Heart right ventricle (tissue), 16 donors: ENCODE measurements around the gene MYH16. TPM values are rescaled to one million over a fixed set of nuclear protein-coding genes. Genes with fewer than 3 reads are reported as not detected.

ENCODE experiments used
- ATAC-seq, 8 donors: fragments of 200-7000 bp; cut with Tn5 transposase; one replicate each; pipeline ENCODE4 v1.9.1; 2020; ENCODE audit warnings: mild to moderate bottlenecking in 8 of 8, moderate library complexity in 8 of 8, moderate number of reproducible peaks in 1 of 8
- DNase-seq, 2 donors: peaks; one replicate each; pipeline ENCODE4 v3.0.0-alpha.2; 2020
- H3K27ac ChIP-seq, 10 donors: fragments of 200-600 bp; sonication (generic) in 2 of 10; one replicate each; pipeline versions ENCODE4 v1.5.0 to v1.8.0; 2020 to 2022; ENCODE audit warnings: mild to moderate bottlenecking in 3 of 10
- H3K27me3 ChIP-seq, 7 donors: fragments of 200-600 bp; one replicate each; pipeline ENCODE4 v1.8.0; 2021 to 2022; ENCODE audit warnings: mild to moderate bottlenecking in 2 of 7
- H3K36me3 ChIP-seq, 9 donors: fragments of 200-600 bp; sonication (generic) in 1 of 9; one replicate each; pipeline versions ENCODE4 v1.5.0 to v1.8.0; 2020 to 2022; ENCODE audit warnings: mild to moderate bottlenecking in 2 of 9
- H3K4me1 ChIP-seq, 9 donors: fragments of 200-600 bp; sonication (generic) in 1 of 9; one replicate each; pipeline versions ENCODE4 v1.5.0 to v1.8.0; 2020 to 2022; ENCODE audit warnings: mild to moderate bottlenecking in 4 of 9
- H3K4me3 ChIP-seq, 10 donors: fragments of 200-600 bp; sonication (generic) in 2 of 10; one replicate each; pipeline versions ENCODE4 v1.5.0 to v1.8.0; 2020 to 2022; ENCODE audit warnings: mild to moderate bottlenecking in 7 of 10, moderate library complexity in 2 of 10
- H3K9me3 ChIP-seq, 11 donors: fragments of 200-600 bp in 10 of 11; sonication (generic) in 2 of 11; one replicate each; pipeline versions ENCODE4 v1.5.0 to v1.8.0; 2013 to 2022; ENCODE audit warnings: mild to moderate bottlenecking in 2 of 11, control low read depth in 1 of 11, moderate library complexity in 1 of 11
- WGBS, 2 donors: extraction: QIAGEN DNeasy Blood & Tissue Kit; methylation state at CpG; one replicate each; pipeline ENCODE4 v1.1.7; 2013; ENCODE audit warnings: inconsistent platforms in 1 of 2; 5-methylcytosine and 5-hydroxymethylcytosine counted together
- intact Hi-C, 10 donors: fragments of 100-400 bp; cut with DNase I; formaldehyde crosslinking; loops; one replicate each; pipeline versions ENCODE4 v1.11.1 to v1.14.2; 2022
- polyA plus RNA-seq, 2 donors: library from polyadenylated mRNA; stranded (reverse); fragments of 200-250 nt; gene quantifications; one replicate each; pipeline ENCODE4 v1.2.3, GENCODE V29; 2013
- total RNA-seq, 10 donors: library from RNA; stranded (reverse); fragmentation: NEBNext Ultra II Directional in 3 of 10; extraction: Animal tissue kit (Norgen Biotek cat#: 25700) in 3 of 10; gene quantifications; one replicate each; pipeline versions ENCODE4 v1.2.1 to v1.2.4, GENCODE V29; 2021 to 2023
- TF ChIP-seq, protein P1 (sequence below), 9 donors: fragments of 200-600 bp; sonication (generic) in 2 of 9; IDR thresholded peaks; one replicate each; pipeline versions ENCODE4 v1.5.0 to v1.8.0; 2021 to 2022; ENCODE audit warnings: antibody characterized with exemption in 9 of 9, mild to moderate bottlenecking in 5 of 9, moderate library complexity in 1 of 9
- donor health status: Arrhythmogenic right ventricular cardiomyopathy.
- donor health status: ischemic (EF 13 %, LVEDD 7.1; RV severe dilation, severe dysfunction).
- donor health status: healthy with polysubstance abuse.
- donor health status: DM: no; HTN: yes; CAD: no.
- donor health status: DM: no; HTN: no; CAD: no.
- donor health status: ischemic (EF 25% LVEDD 6.9; RV normal size, moderate dysfunction).
- donor health status: ischemic (EF 25% LVEDD 5.7; RV mildly dilated, moderate dysfunction).
- donor health status: healthy.
- donor health status: DM: yes; HTN: yes; CAD: no.
- donor health status: Ischemic cardiomyopathy.
- donor health status: ischemic (EF 35%, LVEDD 5.7; RV mildly dilated, moderate dysfunction).
- donor health status: nonischemic (EF 11% LVEDD 7.7; RV severe dilation, severe dysfunction).
- donor health status: DM: yes; HTN: yes; CAD: no.
- donor health status: PGD.
- donor health status: ischemic (EF 29% LVEDD 5.4; RV normal size, mild dysfunction).
- donor health status: nonischemic (EF 23%, LVEDD 6.1; RV moderate dilation, normal function).

MYH16 gene
- total and polyA plus RNA-seq, 12 donors = not detected

DNA sequence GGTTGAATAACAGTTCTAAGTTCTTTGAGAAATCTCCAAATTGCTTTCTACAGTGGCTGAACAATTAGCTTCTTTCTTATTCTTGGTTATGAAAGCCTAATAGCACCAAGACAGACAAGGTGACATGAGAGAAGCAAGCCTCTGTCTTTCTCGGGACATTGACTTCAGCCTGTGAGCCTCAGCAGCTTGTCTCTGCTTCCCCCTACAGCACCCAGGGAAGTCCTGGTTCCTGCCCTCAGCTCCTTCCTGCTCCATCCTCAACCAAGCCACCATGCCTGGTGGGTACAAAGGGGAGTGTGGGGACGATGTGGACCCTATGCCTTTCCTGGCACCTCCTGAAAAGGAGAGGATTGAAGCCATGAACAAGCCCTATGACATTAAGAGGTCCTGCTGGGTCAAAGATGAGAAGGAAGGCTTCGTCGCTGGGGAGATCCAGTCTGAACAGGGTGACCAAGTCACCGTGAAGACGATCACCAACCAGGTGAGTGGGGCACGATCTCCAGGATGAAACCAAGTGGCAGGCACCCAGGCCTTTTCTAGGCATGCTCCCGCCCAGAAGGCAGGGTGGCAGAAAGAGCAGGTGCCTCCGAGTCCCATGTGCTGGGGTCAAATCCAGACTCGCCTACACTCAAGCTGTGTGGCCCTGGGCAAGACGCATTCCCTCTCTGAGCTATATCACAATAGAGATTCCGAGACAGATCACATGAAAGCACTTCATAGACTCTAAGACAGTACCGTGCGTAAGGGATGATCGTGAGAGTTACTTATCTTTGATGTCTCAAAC, 33.9 kb upstream of the MYH16 start:
- intact Hi-C loops = no loop called here
- Histone ChIP-seq H3K4me3 (no peak overlapping the region), H3K27me3 (peaks cover 0 to 18% (median 0%) of the 10 kb centered on the region in 7 donors), H3K27ac (no peak overlapping the region), H3K36me3 (no peaks in the 10 kb centered on the region), H3K4me1 (no peaks in the 10 kb centered on the region), H3K9me3 (peaks cover 0 to 14% (median 0%) of the 10 kb centered on the region in 11 donors)
- ATAC-seq = no peak
- TF ChIP-seq, protein P1, sequence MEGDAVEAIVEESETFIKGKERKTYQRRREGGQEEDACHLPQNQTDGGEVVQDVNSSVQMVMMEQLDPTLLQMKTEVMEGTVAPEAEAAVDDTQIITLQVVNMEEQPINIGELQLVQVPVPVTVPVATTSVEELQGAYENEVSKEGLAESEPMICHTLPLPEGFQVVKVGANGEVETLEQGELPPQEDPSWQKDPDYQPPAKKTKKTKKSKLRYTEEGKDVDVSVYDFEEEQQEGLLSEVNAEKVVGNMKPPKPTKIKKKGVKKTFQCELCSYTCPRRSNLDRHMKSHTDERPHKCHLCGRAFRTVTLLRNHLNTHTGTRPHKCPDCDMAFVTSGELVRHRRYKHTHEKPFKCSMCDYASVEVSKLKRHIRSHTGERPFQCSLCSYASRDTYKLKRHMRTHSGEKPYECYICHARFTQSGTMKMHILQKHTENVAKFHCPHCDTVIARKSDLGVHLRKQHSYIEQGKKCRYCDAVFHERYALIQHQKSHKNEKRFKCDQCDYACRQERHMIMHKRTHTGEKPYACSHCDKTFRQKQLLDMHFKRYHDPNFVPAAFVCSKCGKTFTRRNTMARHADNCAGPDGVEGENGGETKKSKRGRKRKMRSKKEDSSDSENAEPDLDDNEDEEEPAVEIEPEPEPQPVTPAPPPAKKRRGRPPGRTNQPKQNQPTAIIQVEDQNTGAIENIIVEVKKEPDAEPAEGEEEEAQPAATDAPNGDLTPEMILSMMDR (IDR thresholded peaks at IDR 0.05) = no peak
- 80 to 81% methylated on average over 15 of the region's 15 CpGs for WGBS, 2 donors
- no peak for DNase-seq

- no peaks in the 10 kb centered on the region for H3K4me1 ChIP-seq
- no peaks in the 10 kb centered on the region for H3K36me3 ChIP-seq
- H3K27ac ChIP-seq = no peak overlapping the region
- DNase-seq (no peak), ATAC-seq (no peak)
- TF ChIP-seq, protein P1 (IDR thresholded peaks at IDR 0.05) = no peak
- H3K27me3 ChIP-seq = peaks cover 0 to 23% (median 0%) of the 10 kb centered on the region in 7 donors
- WGBS, 2 donors = 89 to 94% methylated on average over 4 of the region's 4 CpGs
- H3K4me3 ChIP-seq = no peak overlapping the region
- intact Hi-C loops = no loop called here
- H3K9me3 ChIP-seq = peaks cover 0 to 5% (median 0%) of the 10 kb centered on the region in 11 donors
These were observed 30.0 kb upstream of the MYH16 start for GRCh38 chr7:99242682-99243081.

GRCh38 chr7:99243751-99244337, 28.8 kb upstream of the MYH16 start:
- ATAC-seq (no peak), DNase-seq (no peak)
- no peak overlapping the region for H3K4me3 ChIP-seq
- no peaks in the 10 kb centered on the region for H3K4me1 ChIP-seq
- no peaks in the 10 kb centered on the region for H3K9me3 ChIP-seq
- TF ChIP-seq, protein P1 (IDR thresholded peaks at IDR 0.05) = no peak
- intact Hi-C loops = no loop called here
- WGBS, 2 donors = 89 to 91% methylated on average over 5 of the region's 5 CpGs
- H3K27ac ChIP-seq = no peak overlapping the region
- H3K27me3 ChIP-seq = peaks cover 0 to 19% (median 0%) of the 10 kb centered on the region in 7 donors
- no peaks in the 10 kb centered on the region for H3K36me3 ChIP-seq

GRCh38 chr7:99244939-99245338, 27.7 kb upstream of the MYH16 start:
- TF ChIP-seq, protein P1 (IDR thresholded peaks at IDR 0.05) = no peak
- WGBS, 2 donors = 47 to 57% methylated on average over 3 of the region's 3 CpGs
- H3K9me3 ChIP-seq = no peaks in the 10 kb centered on the region
- no peaks in the 10 kb centered on the region for H3K36me3 ChIP-seq
- H3K4me3 ChIP-seq = no peak overlapping the region
- DNase-seq = no peak
- H3K27me3 ChIP-seq = peaks cover 0 to 10% (median 0%) of the 10 kb centered on the region in 7 donors
- no peak for ATAC-seq
- H3K4me1 ChIP-seq = no peaks in the 10 kb centered on the region
- intact Hi-C loops = no loop called here
- H3K27ac ChIP-seq = no peak overlapping the region
